CD14-positive monocyte (primary cell): ENCODE data around the gene PSRC1. TPM values are rescaled to one million over a fixed set of nuclear protein-coding genes. Genes with fewer than 3 reads are reported as not detected.

Experiments
- DNase-seq, 3 donors: peaks; one replicate each; pipeline ENCODE4 v3.0.0-alpha.2; 2011 to 2022
- H2AFZ ChIP-seq: 2 replicates; pipeline ENCODE4 v1.6.0; 2012; ENCODE audit warnings: mild to moderate bottlenecking, low read depth, low read length, inconsistent platforms; ENCODE audit not compliant: insufficient read depth, poor library complexity, severe bottlenecking
- H3K27ac ChIP-seq, 2 donors: 1 replicate in 1 of 2; 2 replicates in 1 of 2; pipeline ENCODE4 v1.5.1; 2012 to 2013; ENCODE audit warnings: low read length in 2 of 2, control low read depth in 1 of 2, inconsistent platforms in 1 of 2, low read depth in 1 of 2, mild to moderate bottlenecking in 1 of 2
- H3K27me3 ChIP-seq, 2 donors: one replicate each; pipeline versions ENCODE4 v1.6.0 to v1.6.1; 2011 to 2013; ENCODE audit warnings: low read length in 2 of 2; ENCODE audit not compliant: control insufficient read depth in 2 of 2, insufficient read depth in 2 of 2
- H3K36me3 ChIP-seq, 2 donors: replicated peaks in 1 of 2; 1 replicate in 1 of 2; 2 replicates in 1 of 2; pipeline versions ENCODE4 v1.5.1 to v1.6.1; 2012 to 2013; ENCODE audit warnings: low read length in 2 of 2, control low read depth in 1 of 2, inconsistent platforms in 1 of 2, mild to moderate bottlenecking in 1 of 2; ENCODE audit not compliant: insufficient read depth in 2 of 2, control insufficient read depth in 1 of 2
- H3K4me1 ChIP-seq, 2 donors: 1 replicate in 1 of 2; 2 replicates in 1 of 2; pipeline versions ENCODE4 v1.5.1 to v1.6.1; 2012 to 2013; ENCODE audit warnings: low read length in 2 of 2, control low read depth in 1 of 2, inconsistent platforms in 1 of 2, mild to moderate bottlenecking in 1 of 2, moderate library complexity in 1 of 2; ENCODE audit not compliant: insufficient read depth in 2 of 2, control insufficient read depth in 1 of 2
- H3K4me2 ChIP-seq: replicated peaks from 2 replicates; pipeline ENCODE3; 2012; ENCODE audit warnings: low read length, moderate library complexity, mild to moderate bottlenecking; ENCODE audit not compliant: poor library complexity, severe bottlenecking; ENCODE audit errors: extremely low read depth
- H3K4me3 ChIP-seq, 3 experiments: fragments of 200-600 bp in 1 of 3; sonication (generic) in 1 of 3; replicated peaks in 1 of 3; 1 replicate in 2 of 3; 2 replicates in 1 of 3; pipeline ENCODE4 v1.5.1; 2011 to 2013; ENCODE audit warnings: low read length in 3 of 3, mild to moderate bottlenecking in 3 of 3, control low read depth in 2 of 3, low read depth in 2 of 3, inconsistent platforms in 1 of 3, moderate library complexity in 1 of 3
- H3K79me2 ChIP-seq: 2 replicates; pipeline ENCODE4 v1.6.0; 2012; ENCODE audit warnings: mild to moderate bottlenecking, control low read depth, inconsistent platforms, low read length, moderate library complexity; ENCODE audit not compliant: insufficient read depth
- H3K9ac ChIP-seq: 2 replicates; pipeline ENCODE4 v1.6.0; 2017; ENCODE audit warnings: low read length, mild to moderate bottlenecking; ENCODE audit not compliant: insufficient read depth, poor library complexity, severe bottlenecking
- H3K9me3 ChIP-seq, 2 donors: replicated peaks in 1 of 2; 1 replicate in 1 of 2; 2 replicates in 1 of 2; pipeline versions ENCODE4 v1.5.1 to v1.6.1; 2012 to 2013; ENCODE audit warnings: low read length in 2 of 2, control low read depth in 1 of 2; ENCODE audit not compliant: control insufficient read depth in 1 of 2, insufficient read depth in 1 of 2
- H4K20me1 ChIP-seq: 2 replicates; pipeline ENCODE4 v1.6.0; 2012; ENCODE audit warnings: mild to moderate bottlenecking, low read length, control low read depth, moderate library complexity; ENCODE audit not compliant: insufficient read depth
- H3K27ac Mint-ChIP-seq, 7 donors: one replicate each; pipeline ENCODE4 v1.8.0; 2020; ENCODE audit warnings: mild to moderate bottlenecking in 7 of 7, mixed read lengths in 7 of 7, moderate library complexity in 6 of 7, inconsistent platforms in 2 of 7
- H3K27me3 Mint-ChIP-seq, 3 donors: one replicate each; pipeline ENCODE4 v1.8.0; 2021 to 2022; ENCODE audit warnings: low read depth in 3 of 3, mild to moderate bottlenecking in 3 of 3, mixed read lengths in 3 of 3, moderate library complexity in 3 of 3, inconsistent platforms in 1 of 3
- H3K36me3 Mint-ChIP-seq, 2 donors: one replicate each; pipeline ENCODE4 v1.8.0; 2020; ENCODE audit warnings: mixed read lengths in 2 of 2, inconsistent platforms in 1 of 2, mild to moderate bottlenecking in 1 of 2
- H3K4me1 Mint-ChIP-seq: one replicate; pipeline ENCODE4 v1.8.0; 2020; ENCODE audit warnings: mild to moderate bottlenecking, mixed read lengths
- H3K4me3 Mint-ChIP-seq, 2 donors: one replicate each; pipeline ENCODE4 v1.8.0; 2020; ENCODE audit warnings: mild to moderate bottlenecking in 2 of 2, mixed read lengths in 2 of 2, moderate library complexity in 1 of 2
- H3K9me3 Mint-ChIP-seq, 7 donors: one replicate each; pipeline ENCODE4 v1.8.0; 2020 to 2022; ENCODE audit warnings: mixed read lengths in 7 of 7, mild to moderate bottlenecking in 6 of 7, moderate library complexity in 6 of 7, inconsistent platforms in 2 of 7
- CTCF ChIP-seq: fragments of 200-600 bp; IDR thresholded peaks from one replicate; pipeline ENCODE4 v1.8.0; 2022; ENCODE audit warnings: antibody characterized with exemption, mild to moderate bottlenecking
- WGBS: methylation state at CpG from one replicate; pipeline ENCODE4 v1.1.5; 2013; ENCODE audit warnings: missing lambda C conversion rate; ENCODE audit not compliant: insufficient coverage; 5-methylcytosine and 5-hydroxymethylcytosine counted together
- intact Hi-C, 2 donors: fragments of 100-400 bp; cut with micrococcal nuclease; formaldehyde crosslinking; loops; one replicate each; pipeline versions ENCODE4 v1.15.0 to v1.15.1; 2023
- polyA plus RNA-seq, 3 donors: library from polyadenylated mRNA; depleted of rRNA in 1 of 3; unstranded in 2 of 3; stranded (reverse) in 1 of 3; fragments of 300-500 nt in 2 of 3; fragments of >200 nt in 1 of 3; fragmentation: Illumina TruSeq in 2 of 3; gene quantifications; 1 replicate in 2 of 3; 2 replicates in 1 of 3; pipeline ENCODE4 v1.2.3, GENCODE V29; 2012 to 2021

The PSRC1 gene
- polyA plus RNA-seq, 3 donors, result 5.8 to 25.5 (median 7.1) TPM

GRCh38 chr1:109270623-109271317, 12.2 kb downstream of the PSRC1 start:
- Mint-ChIP-seq H3K36me3 (no peaks in the 10 kb centered on the region), H3K4me1 (peaks cover 20% of the 10 kb centered on the region), H3K4me3 (no peak overlapping the region), H3K27ac (no peak overlapping the region), H3K9me3 (peaks cover 0 to 3% (median 0%) of the 10 kb centered on the region in 7 donors), H3K27me3 (peaks cover 6 to 10% (median 10%) of the 10 kb centered on the region in 3 donors)
- no peak overlapping the region for H3K27ac ChIP-seq
- intact Hi-C loops, result loop anchor here in 1 of 2 donors (10.0 kb wide), 1 partner anchor 264 kb away; the partner anchor contains the start of gene GPR61
- H3K4me3 ChIP-seq, result no peak overlapping the region
- H3K4me2 ChIP-seq, result no peak overlapping the region
- no peak overlapping the region for H3K9ac ChIP-seq
- no peaks in the 10 kb centered on the region for H3K79me2 ChIP-seq
- TF ChIP-seq CTCF, result no peak
- no peaks in the 10 kb centered on the region for H3K27me3 ChIP-seq
- H3K4me1 ChIP-seq, result peaks cover 8 to 19% of the 10 kb centered on the region in 2 donors
- no peak for DNase-seq
- no peaks in the 10 kb centered on the region for H3K36me3 ChIP-seq
- H3K9me3 ChIP-seq, result no peaks in the 10 kb centered on the region
- H2AFZ ChIP-seq, result no peak overlapping the region
- H4K20me1 ChIP-seq, result no peaks in the 10 kb centered on the region
- 99% methylated on average over 17 of the region's 20 CpGs for WGBS

DNA sequence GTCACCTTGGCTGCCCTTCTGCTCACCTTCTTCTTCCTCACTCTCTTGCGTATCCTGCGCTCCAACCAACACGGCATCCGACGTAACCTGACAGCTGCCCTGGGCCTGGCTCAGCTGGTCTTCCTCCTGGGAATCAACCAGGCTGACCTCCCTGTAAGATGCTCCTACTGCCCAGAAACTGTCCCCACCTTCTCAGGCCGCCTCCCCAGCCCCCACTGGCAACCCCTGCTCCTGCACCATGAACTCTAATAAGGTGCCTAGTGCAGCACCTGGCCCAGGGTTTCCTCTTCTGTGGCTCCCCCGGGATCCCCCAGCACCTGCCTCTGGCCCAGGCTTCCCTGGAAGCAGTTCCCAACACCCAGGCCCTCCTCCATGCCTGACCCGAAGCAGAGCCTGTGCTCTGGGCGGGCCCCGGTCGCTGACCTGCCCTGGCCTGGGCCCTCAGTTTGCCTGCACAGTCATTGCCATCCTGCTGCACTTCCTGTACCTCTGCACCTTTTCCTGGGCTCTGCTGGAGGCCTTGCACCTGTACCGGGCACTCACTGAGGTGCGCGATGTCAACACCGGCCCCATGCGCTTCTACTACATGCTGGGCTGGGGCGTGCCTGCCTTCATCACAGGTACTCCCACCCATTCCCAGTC, 12.8 kb downstream of the PSRC1 start:
- H3K4me3 ChIP-seq, result no peak overlapping the region
- H3K4me2 ChIP-seq, result no peak overlapping the region
- no peaks in the 10 kb centered on the region for H4K20me1 ChIP-seq
- Mint-ChIP-seq H3K27ac (peak overlapping the region in 1 of 7 donors; percentile 79), H3K27me3 (peaks cover 6 to 10% (median 10%) of the 10 kb centered on the region in 3 donors), H3K36me3 (no peaks in the 10 kb centered on the region), H3K4me1 (peaks cover 14% of the 10 kb centered on the region), H3K9me3 (peaks cover 0 to 3% (median 0%) of the 10 kb centered on the region in 7 donors), H3K4me3 (no peak overlapping the region)
- no peaks in the 10 kb centered on the region for H3K36me3 ChIP-seq
- 90% methylated on average over 17 of the region's 17 CpGs for WGBS
- no peaks in the 10 kb centered on the region for H3K9me3 ChIP-seq
- no peak overlapping the region for H2AFZ ChIP-seq
- H3K27ac ChIP-seq, result no peak overlapping the region
- no peaks in the 10 kb centered on the region for H3K27me3 ChIP-seq
- intact Hi-C loops, result loop anchor here in 1 of 2 donors (5.0 to 10.0 kb wide), 2 partner anchors 32 to 265 kb away; partner anchors contain the start of gene GPR61
- H3K79me2 ChIP-seq, result no peaks in the 10 kb centered on the region
- no peak for TF ChIP-seq CTCF
- peaks cover 7 to 16% of the 10 kb centered on the region in 2 donors for H3K4me1 ChIP-seq
- no peak for DNase-seq
- no peak overlapping the region for H3K9ac ChIP-seq
